Activated CD4-positive, alpha-beta T cell treated with anti-CD3 and anti-CD28 coated beads, Interleukin-2, Interleukin-6, amounts not matched to agents 100 ng/mL and 50 ng/mL, durations not matched to agents 16 hours and 8 hours (primary cell): ENCODE results near the gene TBC1D14.
"Not testable (repeated sequence)": the region's sequence is repeated elsewhere in the genome, so short reads cannot be mapped to it uniquely, and the experiment has no call there.

Experiments
- DNase-seq: peaks from one replicate; pipeline ENCODE4 v3.0.0-alpha.2; 2020

The TBC1D14 gene

DNA sequence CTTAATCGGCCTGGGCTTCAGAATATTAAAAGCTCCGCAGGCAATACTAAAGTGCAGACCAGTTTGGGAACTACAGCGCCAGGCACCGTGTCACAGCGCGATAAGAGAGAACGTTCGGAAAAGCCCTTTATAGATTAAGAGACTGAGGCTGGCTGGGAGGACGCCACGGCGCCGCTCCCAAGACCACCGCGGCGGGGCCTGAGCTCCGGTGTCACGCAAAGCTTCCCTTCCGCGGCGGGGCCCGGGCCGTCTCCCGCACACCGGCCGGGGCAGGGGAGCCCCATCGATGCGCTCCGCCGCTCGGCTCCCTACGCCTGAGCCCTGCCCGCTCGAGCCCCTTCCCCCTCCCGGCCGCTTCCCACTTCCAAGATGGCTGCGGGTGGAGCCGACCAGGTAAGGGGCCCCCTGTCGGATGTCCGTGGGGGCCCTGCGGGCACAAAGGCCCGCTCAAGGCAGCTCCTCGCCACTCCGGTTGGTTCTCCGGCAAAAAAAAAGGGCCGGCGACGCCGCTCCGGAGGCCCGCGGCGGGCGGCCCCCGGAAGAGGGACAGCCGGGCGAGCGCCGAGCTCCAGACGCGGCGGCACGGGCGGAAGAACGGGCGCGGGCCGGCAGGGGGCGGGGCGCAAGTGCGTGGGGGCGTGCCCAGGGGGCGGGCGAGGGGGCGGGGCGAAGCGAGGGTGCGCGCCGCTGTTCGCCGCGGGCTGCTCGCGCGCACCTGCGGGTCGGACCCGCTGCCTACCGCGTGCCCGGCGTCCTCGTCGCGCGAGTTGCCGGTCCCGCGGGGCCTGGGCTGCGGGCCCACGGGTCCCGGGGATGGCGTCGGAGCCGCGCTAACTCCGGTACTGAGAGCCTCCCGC is at the start of gene TBC1D14:
Gene TBC1D14, plus strand, starts transcription at position 714 of the 857 bp plus-strand sequence. CDS start 13,564 bp downstream, outside the sequence.
- DNase-seq, result peak; percentile 90

GRCh38 chr4:6868386-6868785 is 41.2 kb upstream of the TBC1D14 start:
- DNase-seq, result no peak

- no peak for DNase-seq
Observed at GRCh38 chr4:6869944-6870343, 39.7 kb upstream of the TBC1D14 start.

DNA sequence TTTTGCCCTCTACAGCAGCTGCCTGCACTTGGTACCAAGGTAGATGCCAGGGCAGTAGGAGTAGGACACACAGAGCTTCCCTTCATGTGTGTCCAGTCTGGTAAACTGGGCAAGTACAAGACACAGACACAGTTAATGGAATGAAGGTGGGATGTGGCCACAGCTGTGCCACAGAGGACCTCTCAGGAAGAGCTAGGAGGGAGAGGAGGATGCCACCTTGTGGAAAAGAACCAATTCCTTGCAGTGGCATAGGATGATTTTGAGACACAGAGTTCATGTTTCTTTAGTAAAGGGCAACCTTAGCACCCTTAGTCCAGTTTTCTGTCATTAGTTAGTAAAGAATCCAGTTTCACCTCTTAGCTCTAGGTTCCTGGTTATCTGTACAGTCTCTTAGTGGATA is 36.3 kb upstream of the TBC1D14 start:
- no peak for DNase-seq

- DNase-seq, result peak; percentile 82
Observed at GRCh38 chr4:6873792-6874461, 35.7 kb upstream of the TBC1D14 start.

DNA sequence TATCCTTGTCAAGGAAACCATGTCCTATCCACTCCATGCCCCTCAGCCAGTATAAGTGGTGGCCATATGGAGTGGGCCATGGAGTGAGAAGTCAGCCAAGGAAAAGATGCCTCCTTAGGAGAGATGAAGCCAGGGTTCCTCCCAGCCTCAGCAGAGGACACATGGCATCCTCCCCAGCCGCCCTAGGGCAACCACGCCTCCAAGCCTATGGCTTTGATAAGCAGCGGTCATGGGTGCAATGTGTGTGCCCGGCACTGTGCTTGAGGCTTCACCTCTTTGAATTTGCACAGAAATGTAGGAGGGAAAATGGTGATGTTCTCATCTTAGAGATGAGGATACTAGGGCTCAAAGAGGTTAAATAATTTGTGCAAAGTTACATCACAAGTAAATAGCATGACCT is 34.6 kb upstream of the TBC1D14 start:
- no peak for DNase-seq

GRCh38 chr4:6875431-6875831 is 34.2 kb upstream of the TBC1D14 start:
- DNase-seq, result no peak

DNA sequence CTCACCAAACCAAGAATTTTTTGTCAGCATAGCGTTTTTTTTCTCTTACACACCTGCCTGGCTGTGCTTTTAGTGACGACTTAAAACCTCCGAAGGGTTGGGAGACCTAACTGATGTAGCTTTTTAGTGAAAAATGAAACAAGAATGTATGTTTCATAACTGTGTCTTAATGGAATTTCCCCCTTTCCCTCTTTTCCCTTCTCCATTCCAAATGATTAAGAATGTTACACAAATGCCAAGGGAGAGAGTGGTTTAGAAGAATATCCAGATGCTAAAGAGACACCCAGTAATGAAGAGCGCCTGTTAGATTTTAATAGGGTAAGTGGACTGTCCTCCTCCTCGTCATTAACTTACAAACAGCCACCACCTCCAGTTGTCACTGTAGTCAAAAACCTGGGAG is 33.2 kb upstream of the TBC1D14 start:
- no peak for DNase-seq

DNA sequence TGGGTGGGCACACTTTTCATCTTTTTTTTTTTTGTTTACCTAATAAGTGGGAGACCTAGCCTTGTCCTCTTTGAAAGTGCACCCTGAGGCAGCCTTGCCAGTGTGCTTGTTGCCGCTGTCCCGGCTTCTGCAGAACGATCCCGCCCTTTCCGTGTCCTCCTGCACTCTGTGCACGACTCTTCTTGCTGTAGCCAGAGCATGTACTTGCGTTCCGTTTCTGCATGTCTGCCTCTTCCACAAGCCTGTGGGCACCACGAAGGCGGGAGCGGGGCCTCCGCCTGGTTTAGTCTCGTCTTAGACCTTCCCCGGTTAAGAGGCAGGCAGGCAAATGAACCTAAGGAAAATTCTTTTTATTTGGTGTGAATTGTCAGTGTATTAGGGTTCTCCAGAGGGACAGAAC is 32.6 kb upstream of the TBC1D14 start:
- no peak for DNase-seq

- no peak for DNase-seq
Observed at GRCh38 chr4:6878451-6879059, 31.1 kb upstream of the TBC1D14 start.

GRCh38 chr4:6880691-6881090 is 28.9 kb upstream of the TBC1D14 start:
- no peak for DNase-seq

DNA sequence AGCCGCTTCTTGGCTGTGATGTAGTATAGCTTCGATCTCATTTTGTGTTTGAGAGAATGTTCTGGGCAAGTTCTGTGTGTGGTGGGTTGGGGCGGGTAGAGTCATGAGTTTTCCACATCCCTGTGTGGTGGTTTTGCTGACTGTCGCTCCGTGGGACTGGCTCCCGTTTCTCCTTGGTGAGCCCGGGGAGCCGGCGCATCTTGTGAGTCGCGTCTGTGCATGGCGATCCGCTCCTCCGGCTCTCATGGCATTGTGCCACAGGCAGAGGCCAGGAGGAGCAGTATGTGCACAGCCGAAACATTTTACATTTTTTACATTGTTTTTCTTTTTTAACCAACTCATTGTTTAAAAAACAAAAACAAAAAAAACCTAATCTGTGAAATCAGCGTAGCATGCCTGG is 27.7 kb upstream of the TBC1D14 start:
- no peak for DNase-seq

DNA sequence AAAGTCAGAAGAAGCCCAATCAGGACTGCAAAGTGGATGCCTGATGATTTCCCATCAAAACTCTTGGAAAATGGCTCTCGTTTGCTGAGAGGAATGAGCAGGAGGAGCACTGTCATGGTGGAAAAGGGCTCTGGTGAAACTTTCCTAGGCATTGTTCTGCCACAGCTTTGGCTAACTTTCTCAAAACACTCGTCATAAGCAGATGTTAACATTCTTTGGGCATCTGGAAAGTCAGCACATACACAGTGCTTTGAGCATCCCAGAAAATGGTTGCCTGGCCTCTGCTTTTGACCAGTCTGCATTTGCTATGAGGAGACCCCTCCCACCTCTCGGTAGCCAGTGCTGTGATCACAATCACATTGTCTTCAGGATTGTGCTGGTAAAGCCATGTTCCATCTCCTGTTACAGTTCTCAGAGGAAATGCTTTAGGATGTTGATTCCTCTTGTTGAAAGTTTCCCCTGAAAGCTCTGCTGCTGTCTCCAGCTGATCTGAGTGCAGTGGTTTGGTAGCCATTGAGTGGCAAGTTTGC is 25.2 kb upstream of the TBC1D14 start:
- no peak for DNase-seq

DNA sequence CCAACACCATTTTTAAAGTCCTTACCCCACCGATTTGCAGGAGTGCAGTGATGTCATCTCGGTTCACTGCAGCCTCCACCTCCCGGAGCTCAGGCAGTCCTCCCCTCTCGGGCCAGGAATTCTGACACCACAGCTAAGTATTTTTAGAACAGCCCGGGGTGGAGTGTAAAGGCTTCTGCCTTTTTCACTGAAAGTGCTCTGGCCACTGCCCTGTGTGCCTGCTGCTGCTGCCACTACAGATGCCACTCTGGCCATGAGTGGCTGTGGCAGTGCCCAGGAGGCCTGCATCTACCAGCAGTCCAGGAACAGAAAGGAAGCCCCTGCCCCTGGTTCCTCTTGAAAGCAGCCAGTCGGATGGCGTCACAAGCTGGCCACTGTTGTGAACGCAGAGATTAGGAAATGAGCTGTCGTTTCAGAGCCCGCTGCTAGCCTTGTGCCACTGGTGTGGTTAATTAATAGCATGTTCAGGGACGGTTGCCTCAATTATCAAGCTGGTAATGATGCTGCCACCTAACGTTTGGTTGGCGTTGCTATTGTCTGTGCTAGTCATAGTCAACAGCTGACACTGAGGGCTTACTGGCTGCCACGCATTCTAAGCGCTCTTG is 23.6 kb upstream of the TBC1D14 start:
- DNase-seq, result peak; percentile 51

DNA sequence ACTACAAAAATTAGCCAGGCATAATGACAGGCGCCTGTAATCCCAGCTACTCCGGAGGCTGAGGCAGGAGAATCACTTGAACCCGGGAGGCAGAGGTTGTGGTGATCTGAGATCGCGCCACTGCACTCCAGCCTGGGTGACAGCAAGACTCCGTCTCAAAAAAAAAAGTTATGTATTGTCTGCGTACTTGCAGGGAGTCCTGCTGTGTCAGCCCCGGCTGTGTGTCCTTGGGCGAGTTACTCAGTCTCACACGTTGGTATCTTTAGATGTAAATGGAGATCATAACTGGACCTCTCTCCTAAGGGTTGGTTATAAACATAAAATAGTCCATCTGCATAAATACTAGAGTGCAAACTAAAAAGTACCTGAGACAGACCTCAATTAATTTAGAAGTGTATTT is 22.7 kb upstream of the TBC1D14 start:
- no peak for DNase-seq

DNA sequence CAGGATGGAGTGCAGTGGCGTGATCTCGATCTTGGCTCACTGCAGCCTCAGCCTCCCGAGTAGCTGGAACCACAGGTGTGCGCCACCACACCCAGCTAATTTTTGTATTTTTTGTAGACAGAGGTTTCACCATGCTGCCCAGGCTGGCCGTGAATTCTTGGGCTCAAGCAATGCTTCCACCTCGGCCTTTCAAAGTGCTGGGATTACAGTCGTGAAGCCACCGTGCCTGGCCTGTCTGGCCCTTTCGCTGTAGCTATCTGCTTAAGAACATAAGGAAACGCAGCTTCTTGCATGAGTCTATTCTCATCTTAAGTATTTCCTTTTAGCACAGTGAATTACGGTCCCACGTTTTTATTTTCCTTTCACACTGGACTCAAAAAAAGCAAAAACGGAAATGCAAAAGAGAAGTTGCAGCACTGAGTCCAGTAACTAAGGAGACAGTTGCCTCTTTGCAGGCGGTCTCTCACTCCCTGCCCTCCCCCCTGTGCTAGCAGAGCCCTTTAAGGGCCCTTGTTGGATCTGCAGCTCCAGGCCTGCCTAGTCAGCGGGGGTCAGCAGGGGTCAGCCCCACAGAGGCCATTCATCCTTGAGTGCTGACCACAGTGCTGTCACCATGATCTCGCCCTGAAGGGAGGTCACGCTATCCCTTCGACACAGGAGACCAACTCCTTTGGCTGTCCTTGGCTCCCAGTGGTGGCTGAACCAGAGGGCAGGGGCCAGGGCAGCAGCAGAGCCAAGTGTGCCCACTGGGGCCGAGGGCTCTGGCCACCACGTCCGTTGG is 21.8 kb upstream of the TBC1D14 start:
- no peak for DNase-seq

DNA sequence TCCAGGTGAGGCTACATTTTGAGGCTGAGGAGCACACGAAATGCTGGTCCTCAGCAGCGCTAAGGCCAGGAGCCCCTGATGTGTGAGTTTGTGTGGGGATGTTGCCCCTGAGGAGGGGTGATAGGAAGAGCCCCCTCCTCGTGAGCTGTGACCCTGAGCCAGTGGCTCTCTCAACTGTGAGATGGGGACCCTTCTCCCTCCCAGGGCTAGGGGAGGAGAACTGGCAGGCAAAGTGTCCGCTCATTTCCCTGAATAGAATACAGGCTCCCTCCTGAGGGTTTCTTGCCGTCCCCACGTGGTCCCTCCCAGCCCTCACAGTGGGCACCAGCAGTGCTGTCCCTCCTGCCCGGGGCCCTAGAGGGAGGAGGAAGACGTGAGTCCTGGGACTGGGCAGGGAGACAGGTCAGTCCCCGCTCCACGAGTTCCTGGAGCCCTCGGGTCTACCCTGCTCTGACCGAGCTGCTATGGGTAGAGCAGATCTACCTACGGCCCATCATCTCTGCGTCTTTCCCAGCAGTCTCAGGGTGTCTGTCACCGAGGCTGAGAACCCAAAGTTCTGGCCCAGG is 21.0 kb upstream of the TBC1D14 start:
- DNase-seq, result no peak

DNA sequence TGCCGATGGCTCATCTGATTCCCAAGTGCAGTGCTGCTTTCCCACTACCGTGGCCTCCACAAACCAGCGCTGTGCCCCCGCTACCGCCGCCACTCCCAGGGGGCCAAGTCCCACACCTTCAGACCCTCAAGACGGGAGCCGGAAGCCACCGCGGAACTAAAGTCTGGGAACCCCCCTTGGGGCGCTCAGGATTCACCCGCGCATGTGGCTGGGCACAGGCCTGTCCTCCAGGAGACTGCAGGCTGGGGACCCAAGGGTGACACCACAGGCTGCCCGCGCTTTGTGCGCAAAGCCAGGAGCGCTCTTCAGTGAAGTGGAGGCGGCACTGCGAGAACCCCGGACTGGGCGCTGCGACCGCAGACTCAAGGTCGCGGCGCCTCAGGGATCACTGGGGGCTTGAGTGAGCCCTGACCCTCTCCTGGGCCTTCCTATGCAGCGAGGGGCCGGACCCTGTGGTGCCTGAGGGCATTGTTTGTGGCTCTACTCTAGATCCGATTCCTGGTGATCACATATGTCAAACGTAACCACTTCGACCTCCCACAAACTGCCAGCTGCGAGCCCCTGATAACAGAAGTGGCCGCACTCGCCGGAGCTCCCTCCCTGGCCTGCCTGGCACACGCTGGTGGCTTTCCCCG is 20.4 kb upstream of the TBC1D14 start:
- DNase-seq, result no peak

DNA sequence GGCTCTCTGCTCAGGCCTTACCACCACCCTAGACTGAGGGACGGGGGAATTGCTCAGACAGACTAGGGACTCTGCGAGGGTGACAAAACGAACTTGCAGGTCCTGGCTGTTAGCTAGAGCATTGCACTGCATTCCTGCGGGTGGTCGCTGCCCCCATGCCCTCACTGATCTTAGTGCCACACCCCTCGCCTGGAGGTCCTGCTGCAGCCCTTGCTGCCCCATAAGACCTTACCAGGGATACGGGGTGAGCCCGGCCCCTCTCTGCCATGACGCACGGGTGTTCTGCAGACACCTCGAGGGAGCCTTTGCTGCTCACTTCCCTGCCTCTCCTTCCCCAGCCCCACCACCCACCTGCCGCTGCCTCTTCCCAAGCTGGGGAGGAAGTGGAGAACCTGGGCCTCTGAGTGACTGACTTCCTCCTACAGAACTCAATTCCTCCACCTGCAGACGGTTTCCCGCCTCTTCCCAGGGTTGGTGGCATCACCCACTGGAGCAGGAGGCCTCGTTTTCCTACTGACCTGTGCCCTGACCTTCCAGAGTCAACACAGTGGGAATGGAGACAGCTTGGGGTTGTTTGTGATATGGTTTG is 19.8 kb upstream of the TBC1D14 start:
- no peak for DNase-seq

- no peak for DNase-seq
Observed at GRCh38 chr4:6890358-6890757, 19.3 kb upstream of the TBC1D14 start.

GRCh38 chr4:6890971-6891370 is 18.7 kb upstream of the TBC1D14 start:
- DNase-seq, result not testable (repeated sequence)
